ENCODE data around the gene ZNHIT3.

ZNHIT3 gene

DNA sequence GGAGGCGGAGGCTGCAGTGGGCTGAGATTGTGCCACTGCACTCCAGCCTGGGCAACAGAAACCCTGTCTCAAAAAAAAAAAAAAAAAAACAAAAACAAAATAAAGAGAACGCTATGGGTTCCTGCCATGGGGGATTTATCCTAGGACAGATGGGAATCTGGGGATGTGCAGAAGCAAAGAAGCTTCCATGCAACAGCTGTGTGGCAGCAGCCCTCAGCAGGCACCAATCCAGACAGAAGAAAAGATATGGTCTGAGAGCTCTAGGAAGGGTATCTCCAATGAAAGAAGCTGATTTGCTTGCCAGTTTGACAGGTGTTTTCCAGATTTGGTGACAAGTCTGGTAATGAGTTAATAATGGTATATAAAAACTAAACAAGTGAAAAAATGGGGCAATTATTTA lies 36.6 kb downstream of the ZNHIT3 start:
- TF ChIP-seq, protein P1, sequence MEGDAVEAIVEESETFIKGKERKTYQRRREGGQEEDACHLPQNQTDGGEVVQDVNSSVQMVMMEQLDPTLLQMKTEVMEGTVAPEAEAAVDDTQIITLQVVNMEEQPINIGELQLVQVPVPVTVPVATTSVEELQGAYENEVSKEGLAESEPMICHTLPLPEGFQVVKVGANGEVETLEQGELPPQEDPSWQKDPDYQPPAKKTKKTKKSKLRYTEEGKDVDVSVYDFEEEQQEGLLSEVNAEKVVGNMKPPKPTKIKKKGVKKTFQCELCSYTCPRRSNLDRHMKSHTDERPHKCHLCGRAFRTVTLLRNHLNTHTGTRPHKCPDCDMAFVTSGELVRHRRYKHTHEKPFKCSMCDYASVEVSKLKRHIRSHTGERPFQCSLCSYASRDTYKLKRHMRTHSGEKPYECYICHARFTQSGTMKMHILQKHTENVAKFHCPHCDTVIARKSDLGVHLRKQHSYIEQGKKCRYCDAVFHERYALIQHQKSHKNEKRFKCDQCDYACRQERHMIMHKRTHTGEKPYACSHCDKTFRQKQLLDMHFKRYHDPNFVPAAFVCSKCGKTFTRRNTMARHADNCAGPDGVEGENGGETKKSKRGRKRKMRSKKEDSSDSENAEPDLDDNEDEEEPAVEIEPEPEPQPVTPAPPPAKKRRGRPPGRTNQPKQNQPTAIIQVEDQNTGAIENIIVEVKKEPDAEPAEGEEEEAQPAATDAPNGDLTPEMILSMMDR (conservative IDR thresholded peaks at IDR 0.05; ENCODE audit: low read depth, low read length) = no peak

DNA sequence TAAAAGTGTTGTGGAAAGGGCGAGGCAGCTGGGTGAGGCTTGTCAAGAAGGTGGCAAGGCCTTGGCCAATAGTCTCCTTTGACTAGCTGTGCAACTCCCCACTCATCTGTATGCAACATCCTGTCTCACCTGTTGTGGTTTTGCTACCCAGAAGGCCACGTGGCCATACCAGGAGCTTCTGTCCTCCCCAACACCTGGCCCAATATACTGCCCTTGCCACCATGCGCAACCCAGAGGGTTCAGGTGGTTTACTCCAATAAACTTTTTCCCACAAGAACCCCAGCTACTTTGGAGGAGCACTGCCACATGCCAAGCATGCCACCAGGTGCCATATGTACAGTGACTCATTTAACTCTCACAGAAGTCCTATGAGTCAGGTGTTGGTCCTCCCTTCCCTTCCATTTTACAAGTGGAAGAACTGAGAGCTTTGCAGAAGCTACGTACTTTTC lies 38.0 kb downstream of the ZNHIT3 start:
- Histone ChIP-seq H3K4me2 (no peak overlapping the region), H3K27me3 (ENCODE audit: insufficient read depth, low read depth) (no peaks in the 10 kb centered on the region), H3K27ac (no peak overlapping the region), H3K4me3 (IDR thresholded peaks at IDR 0.05; ENCODE audit: insufficient read depth, low read depth, low read length) (no peak overlapping the region), H2AFZ (ENCODE audit: low read depth) (no peak overlapping the region), H3K79me2 (ENCODE audit: insufficient read depth, low read depth) (no peaks in the 10 kb centered on the region), H3K36me3 (ENCODE audit: insufficient read depth) (peaks cover 14% of the 10 kb centered on the region; the same call in 1 of the 2 replicates), H3K4me1 (ENCODE audit: low read depth, poor library complexity, severe bottlenecking) (peaks cover 8% of the 10 kb centered on the region), H3K9ac (no peak overlapping the region), H4K20me1 (ENCODE audit: insufficient read depth) (no peaks in the 10 kb centered on the region)
- TF ChIP-seq, protein P1 (conservative IDR thresholded peaks at IDR 0.05; ENCODE audit: low read depth, low read length) = no peak

More for the DNA sequence above, 36.6 kb downstream of the ZNHIT3 start:
- no peak overlapping the region for H3K4me2 ChIP-seq
- no peaks in the 10 kb centered on the region for H3K79me2 ChIP-seq (ENCODE audit: insufficient read depth, low read depth)
- no peaks in the 10 kb centered on the region for H3K27me3 ChIP-seq (ENCODE audit: insufficient read depth, low read depth)
- no peak overlapping the region for H3K9ac ChIP-seq
- H3K36me3 ChIP-seq (ENCODE audit: insufficient read depth) = peaks cover 14% of the 10 kb centered on the region; the same call in 1 of the 2 replicates
- H3K4me3 ChIP-seq (IDR thresholded peaks at IDR 0.05; ENCODE audit: insufficient read depth, low read depth, low read length) = no peak overlapping the region
- no peak overlapping the region for H2AFZ ChIP-seq (ENCODE audit: low read depth)
- peaks cover 11% of the 10 kb centered on the region for H3K4me1 ChIP-seq (ENCODE audit: low read depth, poor library complexity, severe bottlenecking)
- no peaks in the 10 kb centered on the region for H4K20me1 ChIP-seq (ENCODE audit: insufficient read depth)
- no peak overlapping the region for H3K27ac ChIP-seq

DNA sequence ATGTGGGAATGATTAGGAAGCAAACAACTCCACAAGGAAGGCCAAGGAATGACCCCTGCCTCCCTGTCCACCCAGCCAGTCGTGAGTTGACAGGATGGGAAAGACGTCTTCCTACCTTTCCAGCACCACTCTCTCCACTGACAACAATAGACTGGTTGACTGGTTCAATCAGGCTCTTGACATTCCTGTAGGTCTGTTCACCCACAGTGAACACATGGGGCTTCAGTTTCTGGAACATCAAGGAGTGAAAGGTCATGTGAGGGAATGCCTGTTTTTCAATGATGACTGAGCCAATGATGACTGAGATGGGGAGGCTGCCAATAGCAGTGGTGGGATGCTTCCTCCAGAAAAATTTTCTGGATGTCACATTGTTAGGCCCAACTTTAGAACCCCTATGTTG lies 38.6 kb downstream of the ZNHIT3 start:
- Histone ChIP-seq H3K27me3 (ENCODE audit: insufficient read depth, low read depth) (no peaks in the 10 kb centered on the region), H3K4me3 (IDR thresholded peaks at IDR 0.05; ENCODE audit: insufficient read depth, low read depth, low read length) (no peak overlapping the region), H3K9ac (no peak overlapping the region), H3K36me3 (ENCODE audit: insufficient read depth) (peaks cover 14% of the 10 kb centered on the region; the same call in 1 of the 2 replicates), H3K79me2 (ENCODE audit: insufficient read depth, low read depth) (no peaks in the 10 kb centered on the region), H4K20me1 (ENCODE audit: insufficient read depth) (no peaks in the 10 kb centered on the region), H3K4me2 (no peak overlapping the region), H2AFZ (ENCODE audit: low read depth) (no peak overlapping the region), H3K4me1 (ENCODE audit: low read depth, poor library complexity, severe bottlenecking) (peaks cover 8% of the 10 kb centered on the region), H3K27ac (no peak overlapping the region)
- TF ChIP-seq, protein P1 (conservative IDR thresholded peaks at IDR 0.05; ENCODE audit: low read depth, low read length) = no peak

DNA sequence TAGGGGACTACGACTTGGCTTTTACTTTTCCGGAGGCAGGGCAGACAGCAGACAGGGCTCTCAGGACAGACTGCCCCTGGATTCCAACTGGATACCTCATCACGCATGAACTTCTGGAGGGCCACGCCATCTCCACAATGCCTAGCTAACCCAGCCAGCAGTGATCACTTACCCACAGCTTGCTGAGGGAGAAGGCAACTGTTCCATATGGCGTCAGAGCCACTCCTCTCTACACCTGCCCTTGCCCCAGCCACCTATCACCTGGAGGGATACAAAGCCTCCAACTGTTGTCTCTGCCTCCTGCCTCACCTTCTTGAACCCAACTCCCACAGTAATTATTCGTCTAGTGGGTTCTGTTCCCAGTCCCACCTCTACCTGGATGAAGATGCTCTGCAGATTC lies 39.4 kb downstream of the ZNHIT3 start:
- Histone ChIP-seq H3K4me1 (ENCODE audit: low read depth, poor library complexity, severe bottlenecking) (peaks cover 8% of the 10 kb centered on the region), H3K27ac (no peak overlapping the region), H2AFZ (ENCODE audit: low read depth) (no peak overlapping the region), H4K20me1 (ENCODE audit: insufficient read depth) (no peaks in the 10 kb centered on the region), H3K4me2 (no peak overlapping the region), H3K4me3 (IDR thresholded peaks at IDR 0.05; ENCODE audit: insufficient read depth, low read depth, low read length) (no peak overlapping the region), H3K79me2 (ENCODE audit: insufficient read depth, low read depth) (no peaks in the 10 kb centered on the region), H3K36me3 (ENCODE audit: insufficient read depth) (peaks cover 12% of the 10 kb centered on the region; the same call in 1 of the 2 replicates), H3K9ac (no peak overlapping the region), H3K27me3 (ENCODE audit: insufficient read depth, low read depth) (no peaks in the 10 kb centered on the region)
- TF ChIP-seq, protein P1 (conservative IDR thresholded peaks at IDR 0.05; ENCODE audit: low read depth, low read length) = no peak
